HG03280 (cell line): ENCODE results near the gene RNF169.
"Not testable (repeated sequence)": the region's sequence is repeated elsewhere in the genome, so short reads cannot be mapped to it uniquely, and the experiment has no call there.

Source experiments
- ATAC-seq: cut with Tn5 transposase; IDR thresholded peaks from one replicate; pipeline ENCODE4 v1.9.1; 2021; ENCODE audit warnings: mild to moderate bottlenecking, moderate library complexity; ENCODE audit not compliant: unreplicated experiment

Gene RNF169

DNA sequence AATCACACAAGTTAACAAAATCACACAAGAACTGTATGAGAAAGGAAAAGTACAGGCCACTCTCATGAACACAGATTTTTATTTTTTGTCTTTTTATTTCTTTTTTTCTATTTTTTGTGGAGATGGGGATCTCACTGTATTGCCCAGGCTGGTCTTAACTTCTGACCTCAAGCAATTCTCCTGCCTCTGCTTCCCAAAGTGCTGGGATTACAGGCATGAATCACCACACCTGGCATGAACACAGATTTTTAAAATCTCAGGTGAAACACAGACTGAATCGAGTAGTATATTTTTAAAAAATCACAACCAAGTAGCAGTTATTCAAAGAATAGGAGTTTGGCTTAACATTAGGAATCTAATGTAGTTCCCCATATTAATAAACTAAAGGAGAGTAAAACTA is 18.3 kb downstream of the RNF169 start:
- no peak for ATAC-seq

DNA sequence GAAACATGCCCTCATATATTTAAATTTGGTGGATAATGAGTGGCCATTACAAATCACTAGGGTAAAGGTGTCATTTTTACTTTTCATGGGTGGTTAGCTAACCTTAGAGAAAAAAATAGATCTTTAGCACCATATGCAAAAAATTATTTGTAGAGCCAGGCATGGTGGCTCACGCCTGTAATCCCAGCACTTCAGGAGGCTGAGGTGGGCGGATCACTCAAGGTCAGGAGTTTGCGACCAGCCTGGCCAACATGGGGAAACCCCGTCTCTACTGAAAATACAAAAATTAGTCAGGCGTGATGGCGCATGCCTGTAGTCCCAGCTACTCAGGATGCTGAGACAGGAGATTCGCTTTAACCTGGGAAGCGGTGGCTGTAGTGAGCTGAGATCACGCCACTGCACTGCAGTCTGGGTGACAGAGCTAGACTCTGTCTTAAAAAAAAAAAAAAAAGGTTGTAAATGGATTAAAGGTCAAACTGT is 19.6 kb downstream of the RNF169 start:
- ATAC-seq, result not testable (repeated sequence)

DNA sequence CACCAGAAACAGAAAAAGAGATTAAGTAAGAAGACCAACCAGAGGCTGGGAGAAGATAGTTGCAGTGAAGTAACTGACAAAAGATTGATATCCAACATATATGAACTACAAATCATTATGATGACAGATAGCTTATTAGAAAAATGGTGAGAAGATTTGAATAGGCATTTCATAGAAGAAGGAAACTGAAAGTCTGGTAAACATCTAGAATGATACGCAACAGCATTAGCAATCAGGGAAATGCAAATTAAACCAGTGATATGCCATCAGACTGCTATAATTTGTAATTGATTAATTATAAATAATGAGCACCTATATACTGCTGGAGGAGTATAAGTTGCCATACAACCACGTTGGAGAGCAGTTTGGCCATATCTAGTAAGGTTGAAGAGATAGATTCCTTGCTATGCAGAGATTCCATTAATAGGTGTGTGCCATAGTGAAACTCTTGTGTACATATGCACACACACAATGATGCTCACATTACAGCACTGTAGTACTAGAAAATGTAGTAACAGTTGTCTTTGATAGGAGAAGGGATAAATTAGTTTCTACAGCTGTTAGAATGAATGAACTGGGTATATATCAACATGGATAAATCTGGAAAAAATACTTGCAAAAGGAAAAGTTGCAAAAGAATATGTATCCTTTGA is 20.5 kb downstream of the RNF169 start:
- ATAC-seq, result no peak

DNA sequence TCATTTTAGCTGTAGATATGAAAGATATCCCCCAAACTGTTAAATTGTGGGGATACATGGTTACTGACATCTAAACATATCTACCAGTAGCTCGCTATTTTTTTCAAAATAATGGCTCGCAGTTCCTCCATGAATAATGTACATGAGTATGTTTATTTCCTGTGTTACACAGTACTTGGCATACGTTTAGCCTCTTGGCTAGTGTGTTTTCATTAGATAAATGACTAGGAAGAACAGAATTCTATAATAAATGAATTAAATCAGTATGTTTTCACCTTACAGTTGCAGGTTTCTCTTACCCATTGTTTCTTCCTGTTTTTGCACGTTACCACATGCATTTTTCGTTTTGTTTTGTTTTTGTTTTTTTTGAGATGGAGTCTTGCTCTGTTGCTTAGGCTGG is 21.8 kb downstream of the RNF169 start:
- ATAC-seq, result no peak

DNA sequence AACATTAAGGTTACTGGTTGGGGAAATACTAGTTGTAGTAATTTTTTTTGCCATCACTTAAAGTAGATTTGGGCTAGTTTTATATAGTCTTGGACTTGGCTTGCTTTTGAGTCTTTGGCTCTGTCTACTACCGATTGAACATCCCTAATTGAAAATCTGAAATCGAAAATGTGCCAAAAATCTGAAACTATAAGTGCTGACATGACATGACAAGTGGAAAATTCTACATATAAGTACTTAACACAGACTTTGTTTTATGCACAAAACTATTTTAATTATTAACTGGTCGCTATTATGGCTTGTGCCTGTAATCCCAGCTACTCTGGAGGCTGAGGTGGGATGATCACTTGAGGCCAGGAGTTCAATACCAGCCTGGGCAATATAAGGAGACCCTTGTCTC is 22.5 kb downstream of the RNF169 start:
- ATAC-seq, result no peak

DNA sequence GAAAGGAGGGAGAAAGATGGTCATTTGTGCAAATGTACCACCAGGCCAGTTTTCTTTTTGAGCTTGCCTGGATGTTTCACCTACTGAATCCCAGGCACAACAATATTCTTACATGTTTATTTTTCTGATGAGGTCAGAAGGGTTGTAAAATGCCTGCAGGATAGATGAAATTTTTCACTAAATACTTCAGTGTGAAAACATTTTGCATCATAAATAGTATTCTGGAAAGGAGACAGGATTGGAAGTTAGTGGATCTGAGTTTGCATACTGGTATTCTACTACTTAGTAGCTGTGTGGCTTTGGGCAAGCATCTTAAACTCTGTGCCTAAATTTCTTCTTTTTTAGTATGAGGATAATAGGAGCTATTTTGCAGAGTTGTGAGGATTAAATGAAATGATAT is 24.8 kb downstream of the RNF169 start:
- ATAC-seq, result no peak

- ATAC-seq, result no peak
Observed at GRCh38 chr11:74775762-74776161, 27.1 kb downstream of the RNF169 start.

DNA sequence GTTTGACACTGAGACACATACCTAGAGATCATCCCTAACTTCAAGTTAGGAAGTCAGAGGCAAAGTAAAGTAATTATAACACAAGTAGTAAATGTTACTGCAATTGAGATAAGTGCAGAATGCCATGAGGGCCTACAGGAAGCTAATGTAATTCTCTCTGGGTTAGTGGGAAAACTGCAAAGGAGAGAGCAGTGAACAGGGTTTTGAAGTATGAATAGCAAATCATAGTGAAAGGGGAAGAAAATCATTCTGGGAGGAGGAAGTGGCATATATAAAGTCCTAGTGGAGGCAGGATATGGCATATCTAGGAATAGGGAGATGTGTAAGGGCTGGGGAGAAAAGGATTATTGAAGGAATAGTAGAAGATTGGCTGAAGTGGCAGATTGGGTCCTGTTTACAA is 27.9 kb downstream of the RNF169 start:
- ATAC-seq, result no peak

DNA sequence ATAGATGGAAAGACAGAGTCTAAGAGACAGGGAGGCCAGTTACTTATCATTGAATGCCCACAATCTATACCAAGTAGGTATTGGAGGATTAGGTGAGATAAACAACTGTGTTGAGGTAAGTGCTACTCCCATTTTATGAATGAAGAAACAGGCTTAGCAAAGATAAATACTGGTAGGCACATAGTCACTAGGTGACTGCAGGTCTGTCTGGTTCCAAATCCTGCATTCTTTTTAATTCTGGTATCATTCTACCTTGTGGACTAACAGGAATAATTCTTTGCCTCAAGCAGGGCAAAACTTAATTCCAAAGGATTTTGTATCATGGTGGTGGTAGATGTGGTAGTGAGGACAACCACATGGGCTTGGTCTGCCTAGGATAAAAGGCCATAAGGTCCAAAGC is 28.4 kb downstream of the RNF169 start:
- no peak for ATAC-seq

GRCh38 chr11:74777877-74778276 is 29.2 kb downstream of the RNF169 start:
- no peak for ATAC-seq

- ATAC-seq, result no peak
Observed at GRCh38 chr11:74778581-74778980, 29.9 kb downstream of the RNF169 start.

DNA sequence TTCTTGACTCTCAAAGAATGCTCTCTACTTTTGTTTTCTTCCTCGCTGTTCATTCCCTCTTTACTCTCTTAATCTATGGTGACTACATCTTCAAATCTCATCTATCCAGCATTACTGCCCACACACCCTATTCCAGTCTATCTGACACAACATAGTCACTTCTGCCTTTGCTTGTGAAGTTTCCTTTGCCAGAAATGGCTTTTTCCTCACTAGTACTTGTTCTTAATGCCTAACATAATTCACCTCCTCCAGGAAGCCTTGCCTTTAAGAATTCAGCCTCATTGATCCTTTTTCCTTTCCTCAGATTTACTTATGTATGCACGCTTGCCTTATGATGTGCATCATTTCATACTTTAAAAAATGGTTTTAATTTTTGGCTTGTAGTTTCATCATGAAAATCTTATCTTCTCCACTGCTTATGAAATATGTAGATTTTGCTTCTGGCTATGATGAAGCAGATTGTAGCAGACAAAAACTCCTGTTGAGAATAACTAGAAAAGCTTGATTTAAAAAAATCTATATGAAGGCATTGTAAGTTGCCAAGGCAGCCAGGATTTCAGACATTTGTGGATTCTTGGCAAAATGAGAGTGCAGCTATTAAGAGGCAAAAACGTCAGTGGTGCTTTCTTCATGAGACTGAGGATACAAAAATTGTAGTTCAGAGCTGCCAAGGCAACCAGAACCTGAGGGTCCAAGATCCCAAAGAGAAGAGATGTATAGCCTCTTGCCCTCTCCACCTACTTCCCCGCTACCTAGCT is 31.8 kb downstream of the RNF169 start:
- no peak for ATAC-seq

GRCh38 chr11:74783241-74783871 is 34.7 kb downstream of the RNF169 start:
- ATAC-seq, result peak; percentile 74

- peak; percentile 43 for ATAC-seq
Observed at GRCh38 chr11:74784234-74784633, 35.6 kb downstream of the RNF169 start.

- no peak for ATAC-seq
Observed at GRCh38 chr11:74784726-74785125, 36.1 kb downstream of the RNF169 start.

- no peak for ATAC-seq
Observed at GRCh38 chr11:74786574-74786973, 37.9 kb downstream of the RNF169 start.

- no peak for ATAC-seq
Observed at GRCh38 chr11:74791333-74792100, 42.9 kb downstream of the RNF169 start.

DNA sequence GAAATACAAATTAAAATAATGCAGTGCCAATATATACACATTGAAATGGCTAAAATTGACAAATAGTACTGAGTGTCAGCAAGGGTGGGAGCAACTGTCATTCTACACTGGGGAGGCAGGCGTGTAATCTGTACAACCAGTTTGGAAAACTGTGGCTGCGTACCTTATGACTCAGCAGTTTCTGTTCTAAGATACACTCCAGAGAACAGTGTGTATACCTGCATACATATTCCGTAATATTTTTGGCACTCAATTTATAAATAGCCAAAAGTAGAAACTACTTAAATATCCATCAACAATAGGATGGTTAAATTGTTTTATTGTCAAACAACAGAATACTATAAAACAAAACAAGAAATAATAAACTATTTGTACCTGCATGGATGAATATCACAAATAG is 57.6 kb downstream of the RNF169 start:
- ATAC-seq, result no peak

- ATAC-seq, result no peak
Observed at GRCh38 chr11:74809801-74810200, 61.2 kb downstream of the RNF169 start.

- ATAC-seq, result no peak
Observed at GRCh38 chr11:74815966-74816365, 67.3 kb downstream of the RNF169 start.

GRCh38 chr11:74816664-74817063 is 68.0 kb downstream of the RNF169 start:
- ATAC-seq, result no peak
